K562 (cell line): Measurements from ENCODE around the gene OR2V2. TPM values are rescaled to one million over a fixed set of nuclear protein-coding genes. Genes with fewer than 3 reads are reported as not detected.

Experiments used
- CHAMP1 ChIP-seq: fragments of 450-650 bp; IDR thresholded peaks from 2 replicates; pipeline ENCODE4 v1.6.1; 2016; ENCODE audit warnings: mild to moderate bottlenecking
- COPS2 ChIP-seq: fragments of 450-650 bp; conservative IDR thresholded peaks from 2 replicates; pipeline ENCODE4 v1.6.1; 2016; ENCODE audit warnings: mild to moderate bottlenecking, moderate library complexity
- FOXA3 ChIP-seq, 2 experiments: fragments of 450-650 bp in 1 of 2; sonication (generic) in 1 of 2; formaldehyde crosslinking; IDR thresholded peaks in 1 of 2; conservative IDR thresholded peaks in 1 of 2; 2 replicates each; pipeline versions ENCODE4 v1.4.0 to v1.8.0; 2020 to 2022; ENCODE audit warnings: mild to moderate bottlenecking in 2 of 2, missing genetic modification reagents in 1 of 2
- HDAC8 ChIP-seq: fragments of 450-650 bp; IDR thresholded peaks from 2 replicates; pipeline ENCODE4 v1.6.1; 2016; ENCODE audit warnings: mild to moderate bottlenecking, missing genetic modification characterization, moderate library complexity, missing compliant biosample characterization
- KLF16 ChIP-seq: IDR thresholded peaks from 2 replicates; pipeline ENCODE4 v1.6.1; 2016; ENCODE audit warnings: antibody characterized with exemption
- MBD1 ChIP-seq: fragments of 250-450 bp; sonication (Bioruptor Pico); IDR thresholded peaks from 2 replicates; pipeline ENCODE4 v1.8.0; 2022; ENCODE audit warnings: inconsistent platforms
- POLR2AphosphoS5 ChIP-seq: IDR thresholded peaks from 2 replicates; pipeline ENCODE4 v1.6.1; 2011; ENCODE audit warnings: mild to moderate bottlenecking, low read depth, low read length, moderate library complexity; ENCODE audit not compliant: control insufficient read depth, insufficient read depth
- SNAPC5 ChIP-seq: fragments of 250-450 bp; sonication (Bioruptor Pico); IDR thresholded peaks from 2 replicates; pipeline ENCODE4 v1.8.0; 2021; ENCODE audit warnings: moderate library complexity, mild to moderate bottlenecking, inconsistent platforms
- SREBF1 ChIP-seq: fragments of 150-350 bp; IDR thresholded peaks from 2 replicates; pipeline ENCODE4 v1.6.1; 2014; ENCODE audit warnings: antibody characterized with exemption, low read depth, low read length, borderline replicate concordance
- TCFL5 ChIP-seq: fragments of 250-450 bp; sonication (Bioruptor Pico); conservative IDR thresholded peaks from 2 replicates; pipeline ENCODE4 v1.6.1; 2021; ENCODE audit warnings: mild to moderate bottlenecking, moderate library complexity, matching md5 sums
- ZMIZ1 ChIP-seq, 2 experiments: fragments of 150-350 bp in 1 of 2; IDR thresholded peaks; 2 replicates each; pipeline ENCODE4 v1.6.1; 2012 to 2016; ENCODE audit warnings: low read depth in 2 of 2, low read length in 2 of 2, mild to moderate bottlenecking in 1 of 2, moderate library complexity in 1 of 2
- ZNF76 ChIP-seq: fragments of 250-450 bp; sonication (Bioruptor Pico); IDR thresholded peaks from 2 replicates; pipeline ENCODE4 v1.4.0; 2020; ENCODE audit warnings: mild to moderate bottlenecking, moderate library complexity, borderline replicate concordance
- polyA plus RNA-seq, 8 experiments: library from polyadenylated mRNA; depleted of rRNA in 4 of 8; stranded (reverse) in 5 of 8; unstranded in 3 of 8; fragments of >200 nt; fragmentation: Nextera tagmentation in 2 of 8; fragmentation: Illumina TruSeq in 1 of 8; extraction: Ambion mirVana in 2 of 8; extraction: Trizol in 1 of 8; gene quantifications; 2 replicates each; pipeline versions ENCODE4 v1.2.1 to v1.2.3, GENCODE V29; 2011 to 2014; ENCODE audit warnings: inconsistent platforms in 1 of 8, missing spikeins in 1 of 8
- total RNA-seq, 7 experiments: library from RNA; depleted of rRNA in 6 of 7; stranded (reverse); fragments of >200 nt in 6 of 7; fragmentation: Illumina TruSeq in 2 of 7; extraction: Trizol in 2 of 7; gene quantifications; 2 replicates each; pipeline versions ENCODE4 v1.2.1 to v1.2.3, GENCODE V29; 2011 to 2021; ENCODE audit warnings: low replicate concordance in 1 of 7
- TF ChIP-seq, protein P1 (sequence below): fragments of 450-650 bp; IDR thresholded peaks from 2 replicates; pipeline ENCODE4 v1.6.1; 2016
- TF ChIP-seq, protein P2 (sequence below): fragments of 450-650 bp; IDR thresholded peaks from 2 replicates; pipeline ENCODE4 v1.6.1; 2018; ENCODE audit not compliant: partially characterized antibody

The OR2V2 gene
- total and polyA plus RNA-seq, 9 of the 15 experiments (the other 6 are each of a cell fraction or from before 2014, with no cell fraction given) = 0.01 TPM; not detected in 8

DNA sequence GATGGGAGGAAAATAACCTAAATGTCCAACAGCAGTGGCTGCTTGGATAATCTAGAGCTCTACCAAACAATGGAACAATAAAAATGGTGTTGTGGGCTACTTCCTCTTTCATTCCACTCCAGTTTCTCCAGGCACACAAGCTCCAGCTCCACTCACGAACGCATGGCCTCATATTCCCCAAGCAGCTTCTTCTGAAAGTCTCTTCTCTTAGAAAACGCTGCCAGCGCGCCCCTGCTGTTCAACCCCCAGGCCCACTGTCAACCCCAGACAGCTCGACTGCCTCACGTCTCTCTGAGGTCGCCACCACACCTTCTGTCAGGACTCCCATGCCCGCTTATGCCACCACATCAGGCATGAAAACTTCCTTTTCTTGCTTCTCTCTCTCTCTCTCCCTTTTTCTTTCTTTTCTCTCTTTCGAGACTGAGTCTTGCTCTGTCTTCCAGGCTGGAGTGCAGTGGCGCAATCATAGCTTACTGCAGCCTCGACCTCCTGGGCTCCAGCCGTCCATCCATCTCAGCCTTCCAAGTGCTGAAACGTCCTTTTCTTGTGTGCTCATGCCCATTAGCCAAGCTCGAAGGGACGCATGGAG lies 16.2 kb downstream of the OR2V2 start (continued):
- TF ChIP-seq, protein P1, sequence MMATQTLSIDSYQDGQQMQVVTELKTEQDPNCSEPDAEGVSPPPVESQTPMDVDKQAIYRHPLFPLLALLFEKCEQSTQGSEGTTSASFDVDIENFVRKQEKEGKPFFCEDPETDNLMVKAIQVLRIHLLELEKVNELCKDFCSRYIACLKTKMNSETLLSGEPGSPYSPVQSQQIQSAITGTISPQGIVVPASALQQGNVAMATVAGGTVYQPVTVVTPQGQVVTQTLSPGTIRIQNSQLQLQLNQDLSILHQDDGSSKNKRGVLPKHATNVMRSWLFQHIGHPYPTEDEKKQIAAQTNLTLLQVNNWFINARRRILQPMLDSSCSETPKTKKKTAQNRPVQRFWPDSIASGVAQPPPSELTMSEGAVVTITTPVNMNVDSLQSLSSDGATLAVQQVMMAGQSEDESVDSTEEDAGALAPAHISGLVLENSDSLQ = peak; percentile 51
- TF ChIP-seq, protein P2, sequence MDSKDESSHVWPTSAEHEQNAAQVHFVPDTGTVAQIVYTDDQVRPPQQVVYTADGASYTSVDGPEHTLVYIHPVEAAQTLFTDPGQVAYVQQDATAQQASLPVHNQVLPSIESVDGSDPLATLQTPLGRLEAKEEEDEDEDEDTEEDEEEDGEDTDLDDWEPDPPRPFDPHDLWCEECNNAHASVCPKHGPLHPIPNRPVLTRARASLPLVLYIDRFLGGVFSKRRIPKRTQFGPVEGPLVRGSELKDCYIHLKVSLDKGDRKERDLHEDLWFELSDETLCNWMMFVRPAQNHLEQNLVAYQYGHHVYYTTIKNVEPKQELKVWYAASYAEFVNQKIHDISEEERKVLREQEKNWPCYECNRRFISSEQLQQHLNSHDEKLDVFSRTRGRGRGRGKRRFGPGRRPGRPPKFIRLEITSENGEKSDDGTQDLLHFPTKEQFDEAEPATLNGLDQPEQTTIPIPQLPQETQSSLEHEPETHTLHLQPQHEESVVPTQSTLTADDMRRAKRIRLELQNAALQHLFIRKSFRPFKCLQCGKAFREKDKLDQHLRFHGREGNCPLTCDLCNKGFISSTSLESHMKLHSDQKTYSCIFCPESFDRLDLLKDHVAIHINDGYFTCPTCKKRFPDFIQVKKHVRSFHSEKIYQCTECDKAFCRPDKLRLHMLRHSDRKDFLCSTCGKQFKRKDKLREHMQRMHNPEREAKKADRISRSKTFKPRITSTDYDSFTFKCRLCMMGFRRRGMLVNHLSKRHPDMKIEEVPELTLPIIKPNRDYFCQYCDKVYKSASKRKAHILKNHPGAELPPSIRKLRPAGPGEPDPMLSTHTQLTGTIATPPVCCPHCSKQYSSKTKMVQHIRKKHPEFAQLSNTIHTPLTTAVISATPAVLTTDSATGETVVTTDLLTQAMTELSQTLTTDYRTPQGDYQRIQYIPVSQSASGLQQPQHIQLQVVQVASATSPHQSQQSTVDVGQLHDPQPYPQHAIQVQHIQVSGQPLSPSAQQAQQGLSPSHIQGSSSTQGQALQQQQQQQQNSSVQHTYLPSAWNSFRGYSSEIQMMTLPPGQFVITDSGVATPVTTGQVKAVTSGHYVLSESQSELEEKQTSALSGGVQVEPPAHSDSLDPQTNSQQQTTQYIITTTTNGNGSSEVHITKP = no peak
- TF ChIP-seq ZNF76 (CRISPR knock-in tag) (0 out of 2 replicates have a peak, but pooled peaks have one; percentile 47), FOXA3 (CRISPR knock-in tag; conservative IDR thresholded peaks at IDR 0.05 in 1 of 2, IDR thresholded peaks at IDR 0.05 in 1 of 2) (no peak), KLF16 (no peak), CHAMP1 (no peak), MBD1 (no peak), HDAC8 (tag) (no peak), SNAPC5 (CRISPR knock-in tag) (no peak), SREBF1 (no peak), COPS2 (no peak), TCFL5 (CRISPR knock-in tag) (no peak), POLR2AphosphoS5 (no peak), ZMIZ1 (IDR thresholded peaks at IDR 0.05; ENCODE audit: low read depth in 2 of 2, low read length in 2 of 2) (no peak)
